Measurements from ENCODE around the gene SLAMF9.
A peak's percentile ranks its signal among the peaks of the same experiment; 100 is the strongest.

Gene SLAMF9

DNA sequence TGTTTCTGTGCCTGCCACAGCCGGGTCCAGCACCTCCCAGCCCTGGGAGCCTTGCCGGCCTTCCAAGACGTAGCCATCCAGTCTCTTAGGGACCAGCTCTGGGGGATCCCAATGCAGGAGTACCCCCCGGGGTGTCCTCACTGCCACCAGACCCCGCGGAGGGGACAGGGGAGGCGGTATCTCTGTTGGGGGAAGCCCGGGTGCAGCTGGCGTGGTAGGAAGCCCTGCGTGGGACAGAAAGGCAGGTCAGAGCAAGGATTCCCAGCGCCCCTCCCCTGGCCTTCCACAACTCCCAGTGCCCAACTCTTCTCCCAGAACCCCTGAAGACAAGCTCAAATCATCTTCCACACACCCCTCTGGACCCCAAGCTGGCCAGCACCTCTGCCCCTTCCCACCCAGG lies 23.8 kb downstream of the SLAMF9 start:
- TF ChIP-seq, protein P1, sequence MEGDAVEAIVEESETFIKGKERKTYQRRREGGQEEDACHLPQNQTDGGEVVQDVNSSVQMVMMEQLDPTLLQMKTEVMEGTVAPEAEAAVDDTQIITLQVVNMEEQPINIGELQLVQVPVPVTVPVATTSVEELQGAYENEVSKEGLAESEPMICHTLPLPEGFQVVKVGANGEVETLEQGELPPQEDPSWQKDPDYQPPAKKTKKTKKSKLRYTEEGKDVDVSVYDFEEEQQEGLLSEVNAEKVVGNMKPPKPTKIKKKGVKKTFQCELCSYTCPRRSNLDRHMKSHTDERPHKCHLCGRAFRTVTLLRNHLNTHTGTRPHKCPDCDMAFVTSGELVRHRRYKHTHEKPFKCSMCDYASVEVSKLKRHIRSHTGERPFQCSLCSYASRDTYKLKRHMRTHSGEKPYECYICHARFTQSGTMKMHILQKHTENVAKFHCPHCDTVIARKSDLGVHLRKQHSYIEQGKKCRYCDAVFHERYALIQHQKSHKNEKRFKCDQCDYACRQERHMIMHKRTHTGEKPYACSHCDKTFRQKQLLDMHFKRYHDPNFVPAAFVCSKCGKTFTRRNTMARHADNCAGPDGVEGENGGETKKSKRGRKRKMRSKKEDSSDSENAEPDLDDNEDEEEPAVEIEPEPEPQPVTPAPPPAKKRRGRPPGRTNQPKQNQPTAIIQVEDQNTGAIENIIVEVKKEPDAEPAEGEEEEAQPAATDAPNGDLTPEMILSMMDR (IDR thresholded peaks at IDR 0.05): no peak
- no peak for TF ChIP-seq ZFX (IDR thresholded peaks at IDR 0.05; ENCODE audit: borderline replicate concordance)
- H3K27ac ChIP-seq: no peak overlapping the region

DNA sequence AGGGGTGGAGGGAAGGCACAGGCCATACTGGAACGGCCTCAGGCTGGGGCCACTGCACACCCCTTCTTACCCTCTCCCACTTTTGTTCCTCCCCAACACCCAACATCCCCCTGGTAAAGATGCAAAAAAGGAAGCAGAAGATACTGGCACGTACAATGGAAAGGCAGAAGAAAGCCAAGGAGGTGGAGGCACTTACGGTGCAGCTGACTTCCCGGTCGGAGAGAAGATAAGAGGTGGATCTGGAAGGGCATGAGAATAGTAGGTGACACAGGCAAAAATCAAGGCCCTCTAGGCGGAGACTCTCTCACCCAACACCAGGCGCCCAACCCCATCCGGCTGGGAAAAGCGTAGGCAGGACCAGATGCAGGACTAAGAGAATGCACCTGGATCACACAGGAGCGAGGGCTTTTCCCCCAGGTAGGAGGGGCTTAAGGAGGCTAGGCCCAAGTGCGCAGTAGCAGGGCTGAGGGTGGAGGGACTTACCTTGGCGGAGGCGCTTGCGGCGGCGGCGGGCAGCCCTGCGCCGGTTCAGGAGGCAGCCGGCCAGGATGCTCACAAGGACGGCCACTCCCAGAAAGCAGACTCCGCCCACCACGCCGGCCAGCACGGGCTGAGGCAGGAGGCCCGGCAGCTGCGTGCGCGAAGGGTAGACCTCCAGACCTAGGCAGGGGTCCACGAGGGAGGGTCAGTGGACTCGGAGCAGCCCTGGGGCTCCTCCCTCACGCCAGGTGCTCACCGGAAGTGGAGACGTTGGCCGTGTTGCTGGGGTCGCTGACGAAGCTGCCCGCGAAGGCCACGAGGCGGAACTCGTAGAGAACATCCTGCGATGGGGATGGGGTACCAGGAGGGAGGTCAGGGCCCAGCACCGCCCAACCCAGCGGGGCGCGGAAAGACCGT lies 24.6 kb downstream of the SLAMF9 start:
- TF ChIP-seq ZFX (IDR thresholded peaks at IDR 0.05; ENCODE audit: borderline replicate concordance): no peak
- TF ChIP-seq, protein P1 (IDR thresholded peaks at IDR 0.05): no peak
- no peak overlapping the region for H3K27ac ChIP-seq

GRCh38 chr1:159928491-159929050 lies 25.5 kb downstream of the SLAMF9 start:
- H3K27ac ChIP-seq: no peak overlapping the region
- TF ChIP-seq, protein P1 (IDR thresholded peaks at IDR 0.05): no peak
- TF ChIP-seq ZFX (IDR thresholded peaks at IDR 0.05; ENCODE audit: borderline replicate concordance): no peak

GRCh38 chr1:159927849-159928431 lies 26.1 kb downstream of the SLAMF9 start:
- H3K27ac ChIP-seq: no peak overlapping the region
- TF ChIP-seq, protein P1 (IDR thresholded peaks at IDR 0.05): no peak
- no peak for TF ChIP-seq ZFX (IDR thresholded peaks at IDR 0.05; ENCODE audit: borderline replicate concordance)

GRCh38 chr1:159927211-159927848 lies 26.7 kb downstream of the SLAMF9 start:
- H3K27ac ChIP-seq: peak overlapping the region; percentile 95; the same call in 1 of the 2 replicates
- TF ChIP-seq, protein P1 (IDR thresholded peaks at IDR 0.05): no peak
- TF ChIP-seq ZFX (IDR thresholded peaks at IDR 0.05; ENCODE audit: borderline replicate concordance): no peak

DNA sequence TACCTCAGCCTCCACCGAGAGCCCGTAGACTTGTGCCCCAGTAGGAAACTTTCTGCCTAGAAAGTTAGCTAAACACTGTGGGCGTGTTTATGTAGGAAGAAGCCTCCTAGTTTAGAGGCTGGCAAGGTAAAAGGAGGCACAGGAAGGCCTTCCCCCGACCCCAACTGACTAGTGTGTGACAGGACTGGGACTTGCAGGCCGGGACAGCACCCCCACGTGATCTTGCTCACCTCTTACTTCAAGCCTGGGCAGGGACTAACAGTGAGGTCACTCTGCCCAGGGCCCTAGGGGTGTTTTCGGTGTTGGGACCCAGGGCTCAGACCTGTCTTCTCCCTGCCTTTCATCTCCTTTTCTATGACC lies 28.3 kb downstream of the SLAMF9 start:
- TF ChIP-seq ZFX (IDR thresholded peaks at IDR 0.05; ENCODE audit: borderline replicate concordance): no peak
- TF ChIP-seq, protein P1 (IDR thresholded peaks at IDR 0.05): no peak
- H3K27ac ChIP-seq: peak overlapping the region; percentile 95

All from 22Rv1 (cell line).